ENCODE results near the gene ENPP3.
"Not testable (repeated sequence)": the region's sequence is repeated elsewhere in the genome, so short reads cannot be mapped to it uniquely, and the experiment has no call there.

Gene ENPP3

GRCh38 chr6:131736003-131736596 lies 99.0 kb downstream of the ENPP3 start:
- no peak for DNase-seq (ENCODE audit: low read depth in 2 of 2)

- DNase-seq (ENCODE audit: low read depth in 2 of 2), result no peak
These were observed 99.7 kb downstream of the ENPP3 start for GRCh38 chr6:131736811-131737210.

GRCh38 chr6:131739136-131739535 lies 102.0 kb downstream of the ENPP3 start:
- no peak for DNase-seq (ENCODE audit: low read depth in 2 of 2)

DNA sequence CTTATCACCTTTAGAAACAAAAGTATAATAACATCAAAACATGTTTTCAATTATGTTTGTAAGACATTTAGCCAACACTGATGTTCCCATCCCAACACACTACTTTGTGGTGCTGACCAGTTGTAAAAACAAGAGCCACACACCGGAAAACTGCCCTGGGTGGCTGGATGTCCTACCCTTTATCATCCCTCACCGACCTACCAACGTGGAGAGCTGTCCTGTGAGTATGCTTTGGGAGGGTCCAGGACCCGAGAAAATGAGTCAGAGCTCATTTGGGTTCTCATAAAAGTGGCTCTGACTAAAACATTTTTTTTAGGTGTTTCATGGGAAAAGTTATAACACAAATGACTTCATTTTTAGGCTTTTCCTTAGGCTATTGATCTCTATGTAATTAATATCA lies 103.1 kb downstream of the ENPP3 start:
- DNase-seq (ENCODE audit: low read depth in 2 of 2), result no peak

DNA sequence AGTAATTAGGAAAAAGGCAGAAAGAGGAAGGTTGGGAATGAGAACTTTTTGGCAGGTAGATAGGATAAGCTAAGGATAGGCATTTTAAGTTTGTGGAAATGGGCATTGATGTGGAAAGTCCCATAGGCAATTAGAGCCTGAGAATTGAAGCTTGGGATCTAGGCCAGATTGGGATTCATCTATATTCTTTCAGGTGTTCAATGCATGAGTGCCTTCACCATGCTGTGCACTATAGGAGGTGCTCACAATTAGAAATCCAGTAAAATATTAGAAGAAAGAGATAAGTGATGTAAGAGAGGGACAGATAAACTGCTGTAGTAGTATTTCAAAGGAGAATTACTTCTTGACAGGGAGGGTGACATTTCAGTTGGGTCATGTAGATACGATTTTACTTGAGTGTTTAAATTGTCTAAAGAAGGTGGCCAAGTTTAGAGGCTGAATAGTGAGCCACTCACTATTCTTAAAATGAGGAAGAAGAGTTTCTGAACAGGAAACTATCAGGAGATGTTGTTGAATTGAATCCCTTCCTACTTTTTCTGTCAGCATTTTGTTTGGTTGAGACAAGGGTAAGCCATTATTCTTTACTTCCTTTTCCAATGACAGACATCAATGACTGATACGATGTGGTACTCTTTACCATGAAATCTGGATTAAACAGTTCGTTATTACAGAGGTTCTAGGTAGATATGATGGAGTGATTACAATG lies 104.7 kb downstream of the ENPP3 start:
- DNase-seq (ENCODE audit: low read depth in 2 of 2), result no peak

- DNase-seq (ENCODE audit: low read depth in 2 of 2), result no peak
These were observed 107.6 kb downstream of the ENPP3 start for GRCh38 chr6:131744432-131745287.

DNA sequence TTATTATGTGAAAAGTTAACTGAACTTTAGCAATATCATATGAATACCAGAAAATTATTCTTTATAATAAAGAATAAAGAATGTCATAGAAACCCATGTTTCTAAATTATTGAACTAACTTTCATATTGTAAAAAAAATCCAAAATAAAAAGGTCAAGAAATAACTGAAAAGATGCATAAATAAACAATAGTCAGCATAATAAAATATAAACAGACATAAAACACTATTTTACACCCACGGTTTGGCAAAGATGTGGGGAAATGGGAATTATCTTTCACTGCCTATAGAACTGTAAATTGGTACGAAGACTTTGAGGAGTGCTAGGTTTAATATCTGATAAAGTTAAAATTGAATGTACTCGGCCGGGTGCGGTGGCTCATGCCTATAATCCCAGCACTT lies 108.4 kb downstream of the ENPP3 start:
- no peak for DNase-seq (ENCODE audit: low read depth in 2 of 2)

- no peak for DNase-seq (ENCODE audit: low read depth in 2 of 2)
These were observed 110.8 kb downstream of the ENPP3 start for GRCh38 chr6:131747821-131748353.

GRCh38 chr6:131749023-131749422 lies 111.9 kb downstream of the ENPP3 start:
- no peak for DNase-seq (ENCODE audit: low read depth in 2 of 2)

GRCh38 chr6:131751012-131751715 lies 114.1 kb downstream of the ENPP3 start:
- DNase-seq (ENCODE audit: low read depth in 2 of 2), result not testable (repeated sequence)

DNA sequence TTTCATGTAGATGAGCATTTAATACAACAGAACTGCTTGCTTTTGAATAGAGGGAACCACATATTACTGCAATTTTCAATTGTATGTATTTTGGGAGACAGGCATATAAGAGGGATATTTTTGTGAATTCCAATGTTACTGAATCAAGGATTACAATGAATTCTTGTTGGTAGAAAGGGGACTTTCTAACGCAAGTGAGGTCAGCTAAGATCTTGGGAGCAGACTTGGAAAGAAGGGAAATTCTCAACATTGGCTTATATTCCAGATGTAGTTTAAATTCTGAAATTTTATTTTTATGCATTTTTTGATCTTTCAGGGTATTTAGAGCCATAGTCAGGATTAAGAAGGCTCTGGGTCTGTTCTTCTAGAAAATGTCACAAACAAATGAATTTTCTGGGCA lies 117.0 kb downstream of the ENPP3 start:
- DNase-seq (ENCODE audit: low read depth in 2 of 2), result no peak

DNA sequence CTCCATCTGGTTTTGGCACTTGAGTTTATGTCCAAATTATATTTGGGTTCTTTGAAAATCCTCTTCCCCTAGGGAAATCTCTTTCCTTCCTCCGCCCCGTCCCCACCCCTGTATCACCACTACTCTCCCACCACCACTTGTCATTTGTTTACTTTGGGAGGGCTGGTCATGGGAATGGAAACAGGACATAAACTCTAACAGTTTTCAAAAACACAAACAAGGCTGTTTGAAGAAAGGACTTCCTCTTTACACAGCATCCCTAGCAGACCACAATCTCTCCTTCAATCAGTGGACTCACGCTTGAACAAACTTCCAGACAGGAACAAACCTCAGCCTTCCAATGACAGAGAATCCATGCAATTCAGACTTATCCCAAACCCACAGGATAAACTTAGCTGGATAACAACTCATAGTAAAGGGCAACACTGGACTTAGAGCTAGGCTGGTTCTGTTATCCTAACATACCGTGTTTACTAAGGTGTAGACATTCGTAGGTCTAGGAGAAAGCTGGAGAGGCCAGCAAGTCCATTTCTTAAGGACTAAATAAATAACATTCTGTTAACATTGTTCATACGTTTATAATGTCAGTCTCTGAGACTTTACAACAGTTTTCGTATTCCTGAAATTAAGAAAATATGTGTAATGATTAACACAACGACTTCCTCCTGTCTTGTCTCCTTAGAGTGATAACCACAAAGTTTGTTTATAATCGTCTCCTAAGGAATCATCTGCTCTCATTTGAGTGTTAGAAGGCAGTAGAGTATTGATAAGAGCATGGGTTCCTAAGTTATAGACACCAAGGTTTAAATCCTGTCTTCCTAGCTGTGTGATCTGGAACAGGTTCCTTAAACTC lies 117.8 kb downstream of the ENPP3 start:
- no peak for DNase-seq (ENCODE audit: low read depth in 2 of 2)

DNA sequence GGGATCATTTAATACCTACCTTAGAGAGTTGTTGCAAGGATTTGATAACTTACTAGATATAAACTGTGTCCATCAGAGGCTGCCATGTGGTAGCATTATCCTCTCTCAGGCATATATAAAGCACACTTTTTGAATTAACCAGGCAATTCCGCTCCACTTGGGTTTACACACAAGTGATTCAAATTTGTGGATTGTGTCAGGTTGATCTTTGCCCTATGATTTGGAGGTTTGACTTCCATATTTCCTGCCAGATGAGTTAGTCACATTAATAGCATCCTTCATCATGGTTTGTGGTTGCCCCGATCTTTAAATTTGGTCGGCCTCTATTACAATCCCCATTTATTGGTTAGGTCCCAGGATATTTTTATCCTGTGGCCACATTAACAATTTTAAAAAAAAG lies 118.5 kb downstream of the ENPP3 start:
- DNase-seq (ENCODE audit: low read depth in 2 of 2), result no peak

DNA sequence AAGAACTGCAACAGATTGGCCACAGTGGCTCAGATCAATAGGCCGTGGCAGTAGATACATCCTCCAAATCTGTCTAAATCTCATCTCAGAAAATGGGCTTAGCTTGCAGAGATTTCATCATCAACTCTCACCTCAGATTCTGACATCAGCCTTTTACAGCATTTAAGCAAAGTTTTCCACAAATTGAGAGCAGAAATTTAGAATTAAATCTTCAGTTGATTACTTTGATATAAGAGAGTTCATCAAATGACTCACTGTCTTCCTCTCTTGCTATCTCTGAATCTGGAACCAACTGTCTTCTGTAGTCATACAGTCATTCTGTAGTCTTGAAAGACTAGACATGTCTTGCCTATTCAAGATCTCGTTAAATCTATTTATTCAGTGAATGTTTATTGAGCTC lies 118.9 kb downstream of the ENPP3 start:
- no peak for DNase-seq (ENCODE audit: low read depth in 2 of 2)

DNA sequence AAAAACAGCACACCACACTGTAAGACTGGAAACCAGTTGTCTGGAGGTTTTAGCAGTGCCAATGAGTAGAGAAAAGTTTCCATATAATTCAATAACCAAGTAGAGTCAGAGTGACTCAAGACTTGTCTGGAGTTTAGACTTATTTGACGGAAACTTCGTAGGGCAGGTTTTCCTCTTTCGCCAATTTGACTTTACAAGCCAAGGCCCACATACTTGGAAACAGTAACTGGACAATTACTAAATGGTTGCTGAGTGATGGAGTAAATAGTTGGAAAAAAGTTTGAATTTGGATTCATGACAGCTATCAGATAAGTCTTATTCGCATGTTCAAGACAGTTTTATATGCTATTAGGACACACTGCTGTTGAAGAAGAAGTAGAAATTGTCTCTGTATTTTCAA lies 121.8 kb downstream of the ENPP3 start:
- no peak for DNase-seq (ENCODE audit: low read depth in 2 of 2)

- DNase-seq (ENCODE audit: low read depth in 2 of 2), result no peak
These were observed 124.1 kb downstream of the ENPP3 start for GRCh38 chr6:131761060-131761761.

DNA sequence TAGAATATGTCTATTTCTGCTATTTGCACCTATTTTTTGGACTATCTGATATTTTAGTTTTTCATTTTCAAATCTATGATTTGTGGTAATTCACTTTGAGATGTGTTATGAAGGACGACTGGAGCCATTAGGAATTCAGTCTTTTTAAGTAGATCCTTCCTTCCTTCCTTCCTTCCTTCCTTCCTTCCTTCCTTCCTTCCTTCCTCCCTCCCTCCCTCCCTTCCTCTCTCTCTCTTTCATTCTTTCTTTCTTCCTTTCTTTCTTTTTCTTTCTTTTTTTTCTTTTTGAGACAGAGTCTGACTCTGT lies 124.6 kb downstream of the ENPP3 start:
- no peak for DNase-seq (ENCODE audit: low read depth in 2 of 2)

- no peak for DNase-seq (ENCODE audit: low read depth in 2 of 2)
These were observed 125.9 kb downstream of the ENPP3 start for GRCh38 chr6:131762984-131763383.

DNA sequence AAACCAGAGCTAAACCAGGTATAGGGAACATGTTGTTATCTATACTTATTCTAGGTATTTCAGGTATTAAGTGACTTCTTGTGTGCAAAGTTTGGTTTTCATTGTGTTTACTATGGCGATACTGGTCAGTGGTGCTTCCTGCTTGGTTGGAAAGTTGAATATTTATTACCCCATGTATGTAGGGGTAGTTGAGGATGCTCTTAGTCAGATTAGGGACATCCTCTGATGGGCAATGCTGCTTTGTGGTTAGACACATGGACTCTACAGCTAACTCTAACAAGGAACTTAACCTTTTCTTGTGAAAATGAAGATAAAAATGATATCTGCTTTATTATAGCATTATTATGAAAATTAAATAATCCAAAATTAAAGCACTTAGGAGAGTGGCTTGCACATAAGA lies 126.6 kb downstream of the ENPP3 start:
- DNase-seq (ENCODE audit: low read depth in 2 of 2), result no peak

- DNase-seq (ENCODE audit: low read depth in 2 of 2), result no peak
These were observed 127.2 kb downstream of the ENPP3 start for GRCh38 chr6:131764350-131764749.

Data from activated CD4-positive, alpha-beta T cell treated with anti-CD3 and anti-CD28 coated beads for 24 hours (primary cell).